Caco-2 (cell line): ENCODE results near the gene PID1. TPM values are rescaled to one million over a fixed set of nuclear protein-coding genes. Genes with fewer than 3 reads are reported as not detected.

Experiments used
- BruUV-seq: library from RNA; stranded (reverse); fragments of 400-500 nt; replicated peaks from 2 replicates; lab custom pipeline; 2021; lab: Mats Ljungman, UMichigan
- CTCF ChIA-PET: fragments of 300-600 bp; sonication (Branson Sonifier 250); formaldehyde crosslinking; loops from one replicate; lab custom pipeline; 2022; ENCODE audit warnings: antibody characterized with exemption; lab: Charles Lee
- POLR2A ChIA-PET: fragments of 300-600 bp; sonication (Branson Sonifier 250); formaldehyde crosslinking; loops from one replicate; lab custom pipeline; 2022; ENCODE audit warnings: antibody characterized with exemption; lab: Charles Lee
- DNase-seq, 2 experiments: peaks; one replicate each; pipeline versions ENCODE4 v3.0.0 to v3.0.0-alpha.2; 2020 to 2022
- H3K27me3 ChIP-seq: replicated peaks from 2 replicates; pipeline ENCODE4 v1.6.0; 2011; ENCODE audit warnings: low read length; ENCODE audit not compliant: control insufficient read depth, insufficient read depth
- H3K36me3 ChIP-seq: 2 replicates; pipeline ENCODE4 v1.5.1; 2011; ENCODE audit warnings: low read length; ENCODE audit not compliant: control insufficient read depth, insufficient read depth
- H3K4me1 ChIP-seq: fragments of 250-450 bp; sonication (Bioruptor Pico); 2 replicates; pipeline ENCODE4 v1.5.1; 2020; ENCODE audit warnings: mild to moderate bottlenecking
- H3K4me3 ChIP-seq: 2 replicates; pipeline ENCODE4 v1.5.1; 2011; ENCODE audit warnings: low read depth, mild to moderate bottlenecking, control low read depth, low read length
- H3K9me3 ChIP-seq: fragments of 250-450 bp; sonication (Bioruptor Pico); 2 replicates; pipeline ENCODE4 v1.5.1; 2020; ENCODE audit warnings: mild to moderate bottlenecking, moderate library complexity
- H3K27ac Mint-ChIP-seq: one replicate; pipeline ENCODE4 v1.8.0; 2022; ENCODE audit warnings: mixed read lengths; ENCODE audit not compliant: unreplicated experiment
- H3K27me3 Mint-ChIP-seq: one replicate; pipeline ENCODE4 v1.8.0; 2022; ENCODE audit warnings: mixed read lengths; ENCODE audit not compliant: insufficient read depth, unreplicated experiment
- H3K36me3 Mint-ChIP-seq: one replicate; pipeline ENCODE4 v1.8.0; 2022; ENCODE audit warnings: mild to moderate bottlenecking, mixed read lengths; ENCODE audit not compliant: insufficient read depth, unreplicated experiment
- H3K4me1 Mint-ChIP-seq: one replicate; pipeline ENCODE4 v1.8.0; 2022; ENCODE audit warnings: low read depth, mixed read lengths; ENCODE audit not compliant: unreplicated experiment
- H3K4me3 Mint-ChIP-seq: one replicate; pipeline ENCODE4 v1.8.0; 2022; ENCODE audit warnings: mild to moderate bottlenecking, moderate library complexity, mixed read lengths; ENCODE audit not compliant: unreplicated experiment
- H3K9me3 Mint-ChIP-seq: one replicate; pipeline ENCODE4 v1.8.0; 2022; ENCODE audit warnings: mixed read lengths; ENCODE audit not compliant: unreplicated experiment
- CTCF ChIP-seq, 2 experiments: fragments of 200-600 bp in 1 of 2; IDR thresholded peaks; 1 replicate in 1 of 2; 2 replicates in 1 of 2; pipeline versions ENCODE4 v1.5.1 to v1.8.0; 2011 to 2022; ENCODE audit warnings: antibody characterized with exemption in 1 of 2, control low read depth in 1 of 2, inconsistent platforms in 1 of 2, low read depth in 1 of 2, low read length in 1 of 2, mild to moderate bottlenecking in 1 of 2, moderate library complexity in 1 of 2; ENCODE audit not compliant: insufficient read depth in 1 of 2, severe bottlenecking in 1 of 2, unreplicated experiment in 1 of 2
- intact Hi-C: fragments of 100-400 bp; cut with micrococcal nuclease; formaldehyde crosslinking; loops from one replicate; pipeline ENCODE4 v1.10.0; 2022; ENCODE audit not compliant: unreplicated experiment
- total RNA-seq: library from RNA; stranded (reverse); gene quantifications from 2 replicates; pipeline ENCODE4 v1.2.3, GENCODE V29; 2022

Gene PID1
- total RNA-seq, 1 experiment from 2014 or later, result 9.8 TPM

DNA sequence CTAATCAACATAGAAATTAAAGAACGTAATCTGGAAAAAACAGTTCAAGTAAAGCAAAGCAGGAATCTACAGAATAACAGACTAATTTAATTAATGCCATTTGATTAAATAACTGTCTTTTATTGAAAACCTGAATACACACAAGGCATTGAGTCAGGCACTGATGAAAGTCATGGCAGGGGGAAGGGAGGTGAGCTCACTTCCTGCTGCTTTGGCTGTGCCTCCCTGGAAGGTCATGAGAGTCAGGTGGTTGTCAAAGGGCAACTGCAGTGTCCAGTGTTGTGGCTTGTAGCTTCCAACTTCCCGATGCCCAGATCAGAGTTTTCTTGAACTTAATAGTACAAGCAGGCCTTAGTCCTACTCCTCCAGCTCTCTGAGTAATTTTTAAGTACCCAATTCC lies 180.9 kb downstream of the PID1 start:
- H3K9me3 Mint-ChIP-seq, result no peaks in the 10 kb centered on the region
- peaks cover 22% of the 10 kb centered on the region for H3K4me1 ChIP-seq
- no TSS peak for BruUV-seq
- no peaks in the 10 kb centered on the region for H3K36me3 Mint-ChIP-seq
- H3K27ac Mint-ChIP-seq, result no peak overlapping the region
- H3K4me1 Mint-ChIP-seq, result peaks cover 21% of the 10 kb centered on the region
- CTCF ChIA-PET, result no interaction called here
- no peak overlapping the region for H3K4me3 Mint-ChIP-seq
- H3K27me3 Mint-ChIP-seq, result no peaks in the 10 kb centered on the region
- no peaks in the 10 kb centered on the region for H3K27me3 ChIP-seq
- TF ChIP-seq CTCF (IDR thresholded peaks at IDR 0.05; ENCODE audit: insufficient read depth in 1 of 2, low read depth in 1 of 2, low read length in 1 of 2, severe bottlenecking in 1 of 2, unreplicated experiment in 1 of 2), result no peak
- intact Hi-C loops, result no loop called here
- no peaks in the 10 kb centered on the region for H3K9me3 ChIP-seq
- no peak overlapping the region for H3K4me3 ChIP-seq
- no peaks in the 10 kb centered on the region for H3K36me3 ChIP-seq
- POLR2A ChIA-PET, result no interaction called here
- no peak for DNase-seq

DNA sequence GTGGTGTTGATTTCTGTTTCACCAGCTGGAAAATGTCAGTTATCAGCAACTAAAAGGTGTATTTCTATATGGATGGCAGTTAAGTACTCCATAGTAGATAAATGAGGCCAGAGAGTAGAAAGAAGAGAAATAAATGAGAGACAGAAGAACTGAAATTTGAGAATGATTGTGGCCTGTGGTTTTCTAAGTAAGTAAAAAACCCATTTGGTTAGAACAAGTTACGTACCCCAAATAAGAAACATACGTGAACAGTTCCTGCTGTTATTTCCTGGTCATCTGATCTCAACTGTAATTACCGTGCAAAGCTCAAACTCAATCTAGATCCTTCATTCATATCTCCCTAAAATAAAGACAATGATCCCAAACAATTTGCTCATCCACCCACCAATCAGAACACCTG lies 181.3 kb downstream of the PID1 start:
- CTCF ChIA-PET, result no interaction called here
- TF ChIP-seq CTCF (IDR thresholded peaks at IDR 0.05; ENCODE audit: insufficient read depth in 1 of 2, low read depth in 1 of 2, low read length in 1 of 2, severe bottlenecking in 1 of 2, unreplicated experiment in 1 of 2), result no peak
- BruUV-seq, result no TSS peak
- Mint-ChIP-seq H3K27me3 (no peaks in the 10 kb centered on the region), H3K4me1 (peaks cover 21% of the 10 kb centered on the region), H3K9me3 (no peaks in the 10 kb centered on the region), H3K4me3 (no peak overlapping the region), H3K36me3 (no peaks in the 10 kb centered on the region), H3K27ac (peak overlapping the region; percentile 80)
- no peak for DNase-seq
- intact Hi-C loops, result no loop called here
- Histone ChIP-seq H3K4me3 (no peak overlapping the region), H3K9me3 (no peaks in the 10 kb centered on the region), H3K27me3 (no peaks in the 10 kb centered on the region), H3K4me1 (peaks cover 22% of the 10 kb centered on the region), H3K36me3 (no peaks in the 10 kb centered on the region)
- POLR2A ChIA-PET, result no interaction called here

DNA sequence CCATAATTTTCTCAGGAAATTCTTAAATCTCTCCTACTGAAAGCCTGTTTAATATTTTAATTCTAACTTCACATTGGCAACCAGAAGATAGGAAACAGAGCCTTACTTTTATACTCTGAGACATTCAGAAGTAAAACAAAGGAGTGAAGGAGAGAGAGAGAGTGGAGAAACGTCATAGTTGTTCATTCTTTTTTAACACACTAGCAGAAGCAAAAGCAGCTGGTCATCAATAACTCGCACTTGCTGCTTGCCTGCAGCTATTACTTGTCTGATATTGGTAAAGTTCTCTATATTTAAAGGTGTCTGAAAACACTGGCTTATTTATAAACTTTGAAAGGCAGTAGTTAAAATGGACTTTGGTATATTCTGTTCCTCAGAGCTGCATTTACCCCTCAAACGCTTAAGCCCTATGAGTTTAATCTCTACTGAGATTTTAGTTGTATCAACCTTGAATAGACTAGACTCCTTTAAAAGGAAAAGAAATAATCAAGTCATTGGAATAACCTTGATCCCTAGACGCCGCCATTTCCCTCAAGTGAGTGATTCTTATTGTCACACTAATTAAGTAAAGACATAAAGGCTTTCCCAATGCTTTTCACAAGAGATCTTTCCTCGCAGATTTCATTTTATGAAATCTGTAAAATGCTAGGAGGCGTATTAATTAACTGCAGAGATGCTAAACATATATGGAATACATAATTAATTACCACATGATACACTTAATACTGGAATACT lies 182.0 kb downstream of the PID1 start:
- POLR2A ChIA-PET, result no interaction called here
- DNase-seq, result no peak
- BruUV-seq, result no TSS peak
- Histone ChIP-seq H3K27me3 (no peaks in the 10 kb centered on the region), H3K9me3 (no peaks in the 10 kb centered on the region), H3K36me3 (no peaks in the 10 kb centered on the region), H3K4me3 (no peak overlapping the region), H3K4me1 (peaks cover 22% of the 10 kb centered on the region)
- no peaks in the 10 kb centered on the region for H3K36me3 Mint-ChIP-seq
- no peak overlapping the region for H3K4me3 Mint-ChIP-seq
- CTCF ChIA-PET, result no interaction called here
- peak overlapping the region; percentile 80 for H3K27ac Mint-ChIP-seq
- no peaks in the 10 kb centered on the region for H3K9me3 Mint-ChIP-seq
- peaks cover 21% of the 10 kb centered on the region for H3K4me1 Mint-ChIP-seq
- intact Hi-C loops, result no loop called here
- no peaks in the 10 kb centered on the region for H3K27me3 Mint-ChIP-seq
- no peak for TF ChIP-seq CTCF (IDR thresholded peaks at IDR 0.05; ENCODE audit: insufficient read depth in 1 of 2, low read depth in 1 of 2, low read length in 1 of 2, severe bottlenecking in 1 of 2, unreplicated experiment in 1 of 2)
